Measurements from ENCODE around the gene KLF4. TPM values are rescaled to one million over a fixed set of nuclear protein-coding genes. Genes with fewer than 3 reads are reported as not detected.

KLF4 gene
- total RNA-seq, result 1 to 10 TPM; 1.7 to 2.3 TPM

DNA sequence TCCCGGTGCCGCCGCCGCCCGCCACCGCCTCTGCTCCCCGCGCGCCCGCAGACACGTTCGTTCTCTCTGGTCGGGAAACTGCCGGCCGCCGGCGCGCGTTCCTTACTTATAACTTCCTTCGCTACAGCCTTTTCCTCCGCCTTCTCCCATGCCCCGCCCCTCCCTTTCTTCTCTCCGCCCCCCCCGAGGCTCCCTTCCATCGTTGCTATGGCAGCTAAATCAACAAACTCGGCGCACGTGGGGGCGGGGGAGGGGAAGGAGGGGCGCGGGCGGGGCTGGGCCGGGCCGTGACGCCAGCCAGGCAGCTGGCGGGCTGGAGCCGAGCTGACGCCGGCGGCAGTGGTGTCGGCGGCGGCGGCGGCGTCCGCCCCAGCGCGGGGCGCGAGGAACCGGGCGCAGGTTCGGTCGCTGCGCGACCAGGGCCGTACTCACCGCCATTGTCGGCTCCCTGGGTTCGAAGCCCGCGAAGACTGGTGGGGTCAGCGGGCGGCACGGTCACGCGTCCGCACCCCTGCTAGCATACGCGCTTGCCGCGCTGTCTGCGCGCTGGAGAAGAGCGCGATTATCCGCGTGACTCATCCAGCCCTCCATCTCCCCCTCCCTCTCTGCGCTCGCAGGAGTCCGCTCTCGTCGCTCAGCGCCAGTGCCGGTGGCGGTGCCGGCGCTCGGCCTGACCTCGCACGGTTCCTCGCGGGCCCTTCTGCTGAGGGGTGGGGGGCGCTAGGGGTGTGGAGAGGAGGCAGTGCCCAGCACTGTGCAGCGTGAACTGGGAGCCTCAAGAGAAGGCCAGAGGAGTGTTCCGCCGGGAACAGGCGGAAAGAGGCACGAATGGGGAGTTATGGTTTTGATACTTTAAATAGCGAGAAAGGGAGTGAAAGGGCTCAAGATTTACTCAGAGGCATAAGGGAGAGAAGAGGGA, at the start of gene KLF4:
TSS of gene KLF4 (minus strand) at position 83 of the 919 bp plus-strand sequence. CDS start 597 bp downstream, outside the sequence.

Small RNA genes within 50 kb of the gene (small RNA-seq; reads per million reads assigned to genes)
- gene HMGN2P32 (0 reads per million in 2 donors), gene RNU6-492P (0 reads per million in 2 donors)

Other genes starting within 250 kb of the KLF4 start
- gene RAD23B, start 206.5 kb downstream of the KLF4 start, total RNA-seq, result 100 to 1,000 TPM in 1 of 2 donors, 10 to 100 TPM in 1; 96.4 to 124 TPM

Data from melanocyte of skin (primary cell).